GM21529 (cell line): Measurements from ENCODE around the gene MYO1B.

Experiments used
- ATAC-seq: cut with Tn5 transposase; IDR thresholded peaks from one replicate; pipeline ENCODE4 v1.9.1; 2021; ENCODE audit not compliant: unreplicated experiment

Gene MYO1B

GRCh38 chr2:191257934-191258333 is 12.7 kb downstream of the MYO1B start:
- no peak for ATAC-seq

GRCh38 chr2:191258996-191259395 is 13.8 kb downstream of the MYO1B start:
- ATAC-seq = no peak

- no peak for ATAC-seq
These were observed 17.2 kb downstream of the MYO1B start for GRCh38 chr2:191262436-191262835.

- ATAC-seq = no peak
These were observed 17.8 kb downstream of the MYO1B start for GRCh38 chr2:191263050-191263449.

DNA sequence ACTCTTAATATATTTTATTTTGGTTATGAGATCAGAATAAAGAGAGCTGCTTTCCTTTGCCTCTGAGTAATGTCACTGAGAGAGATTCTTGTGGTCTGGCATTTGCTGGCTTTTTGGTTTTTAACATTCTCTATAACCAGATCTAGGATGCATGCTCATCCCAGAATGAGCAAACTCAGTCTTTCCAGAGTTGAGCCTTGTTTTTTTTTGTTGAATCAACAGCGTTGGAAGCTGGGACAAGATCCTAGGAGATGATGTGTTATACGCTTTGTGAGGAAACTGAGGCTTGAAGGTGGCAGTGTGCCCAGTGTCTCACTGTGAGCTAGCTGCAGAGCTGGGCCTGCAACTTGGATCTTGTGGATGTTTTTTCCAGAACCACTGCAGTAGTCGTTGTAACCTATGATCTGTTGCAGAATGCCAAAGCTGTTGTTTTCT is 19.5 kb downstream of the MYO1B start:
- ATAC-seq = no peak

DNA sequence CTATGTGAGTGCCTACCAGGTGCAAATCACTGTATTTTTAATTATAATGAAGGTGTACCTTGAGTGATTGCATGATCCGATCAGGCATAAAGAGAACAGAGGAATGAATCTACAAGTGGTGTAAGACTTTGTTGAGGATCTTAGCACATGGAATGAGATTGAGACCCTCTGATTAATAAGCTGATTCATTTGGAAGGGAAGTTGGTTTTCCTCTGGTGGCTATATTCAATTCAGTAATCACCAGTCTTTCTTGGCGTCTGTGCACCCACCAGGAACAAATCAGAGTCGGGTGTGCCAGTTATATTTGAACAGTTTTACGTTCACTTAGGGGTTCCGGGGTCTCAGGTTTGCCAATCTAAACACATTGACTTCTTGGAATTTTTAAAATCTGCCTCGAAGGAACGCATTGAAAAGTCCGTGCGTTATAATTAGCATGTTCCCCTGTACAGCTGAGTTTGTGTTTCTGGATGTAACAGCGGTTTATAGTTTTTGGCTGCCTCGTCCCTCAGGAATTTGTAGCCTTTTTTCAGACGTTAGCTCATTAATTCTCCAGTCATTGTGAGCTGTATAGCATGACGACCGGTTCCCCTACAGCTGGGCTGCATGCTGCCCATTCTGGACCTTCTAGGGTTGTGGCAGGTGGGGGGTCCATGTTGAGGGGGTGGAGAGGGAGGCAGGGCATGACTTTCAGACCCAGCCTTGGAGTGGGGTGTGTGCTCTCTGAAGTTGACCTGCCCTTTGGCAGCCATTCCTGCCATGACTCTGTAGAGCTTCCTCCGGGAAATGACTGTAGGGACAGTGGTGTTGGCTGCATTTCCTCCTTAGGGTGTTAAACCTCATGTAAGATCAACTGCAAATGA is 20.3 kb downstream of the MYO1B start:
- no peak for ATAC-seq

DNA sequence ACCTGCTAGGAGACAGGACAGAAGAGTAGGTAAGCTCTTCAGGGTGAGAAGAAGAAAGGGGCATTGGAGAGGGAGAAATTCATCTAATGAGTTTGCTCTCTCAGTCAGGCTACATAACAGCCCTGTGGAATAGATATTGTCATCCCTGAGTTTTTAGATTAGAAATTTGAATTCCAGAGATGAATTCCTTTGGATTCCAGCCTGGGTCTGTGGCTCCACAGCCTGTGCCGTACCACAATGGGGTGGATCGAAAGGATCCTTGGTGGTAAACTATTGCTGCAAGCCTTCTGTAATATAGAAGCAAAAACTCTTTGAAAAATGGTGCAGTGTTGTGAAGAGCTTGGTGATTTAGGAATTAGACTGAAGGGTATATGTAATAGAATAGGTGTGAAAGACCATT is 21.0 kb downstream of the MYO1B start:
- ATAC-seq = no peak

DNA sequence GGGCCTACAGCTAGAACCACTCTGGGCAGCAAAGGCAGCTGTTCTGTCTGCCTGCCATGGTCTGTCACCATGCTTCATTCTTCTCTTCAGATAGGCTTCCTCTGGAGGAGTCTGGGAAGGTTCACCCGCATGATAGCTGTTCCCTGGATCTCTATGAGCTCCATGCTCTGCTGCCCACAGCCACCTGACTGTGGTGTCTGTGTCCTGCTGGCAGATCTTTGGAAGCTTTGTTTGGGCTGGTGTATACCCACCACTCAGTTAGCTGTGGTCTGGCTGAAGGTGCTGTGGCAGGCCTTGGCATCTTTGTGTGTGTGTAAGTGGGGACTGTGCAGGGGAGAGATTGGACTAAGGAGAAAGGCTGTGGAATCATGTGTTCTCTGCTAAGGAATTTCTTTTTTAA is 23.4 kb downstream of the MYO1B start:
- no peak for ATAC-seq

DNA sequence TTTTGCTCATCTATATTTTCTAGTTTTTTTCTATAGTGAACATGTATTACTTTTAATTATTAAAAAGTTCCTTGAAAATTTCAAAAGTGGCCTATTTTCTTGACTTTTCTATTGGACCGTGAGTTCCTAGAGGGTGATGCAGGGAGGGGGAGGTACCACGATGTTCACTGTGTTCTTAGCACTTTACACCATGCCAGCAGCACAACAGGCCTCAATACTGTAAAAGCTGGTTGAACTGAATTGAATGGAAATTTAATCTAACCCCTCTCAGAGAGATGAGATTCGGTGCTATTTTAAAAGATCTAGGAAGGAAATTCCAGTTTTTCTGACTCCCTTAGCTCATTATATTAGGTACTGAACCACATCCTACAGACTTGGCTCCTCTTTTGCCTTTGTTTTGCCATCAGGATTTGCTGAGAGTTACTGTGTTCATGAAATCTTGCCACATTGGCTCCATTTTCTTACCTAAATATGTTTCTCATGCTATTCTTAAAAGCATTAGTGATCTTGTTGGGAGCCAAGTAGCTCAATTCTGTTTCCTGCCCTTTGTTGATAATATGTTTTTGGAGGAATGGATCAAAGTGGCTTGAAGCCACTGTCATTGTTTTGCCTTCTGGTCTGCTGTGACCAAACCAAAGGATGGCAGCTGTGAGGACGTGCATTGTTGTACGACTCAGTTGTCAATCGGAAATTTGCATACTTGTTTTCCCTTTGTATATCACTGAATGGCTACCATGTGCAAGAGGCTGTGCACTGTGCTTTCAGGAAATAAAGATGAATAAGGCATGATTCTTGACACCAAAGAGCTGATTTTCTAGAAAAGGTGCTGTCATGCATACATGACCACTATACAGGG is 25.3 kb downstream of the MYO1B start:
- no peak for ATAC-seq

- ATAC-seq = no peak
These were observed 26.9 kb downstream of the MYO1B start for GRCh38 chr2:191272064-191272463.

DNA sequence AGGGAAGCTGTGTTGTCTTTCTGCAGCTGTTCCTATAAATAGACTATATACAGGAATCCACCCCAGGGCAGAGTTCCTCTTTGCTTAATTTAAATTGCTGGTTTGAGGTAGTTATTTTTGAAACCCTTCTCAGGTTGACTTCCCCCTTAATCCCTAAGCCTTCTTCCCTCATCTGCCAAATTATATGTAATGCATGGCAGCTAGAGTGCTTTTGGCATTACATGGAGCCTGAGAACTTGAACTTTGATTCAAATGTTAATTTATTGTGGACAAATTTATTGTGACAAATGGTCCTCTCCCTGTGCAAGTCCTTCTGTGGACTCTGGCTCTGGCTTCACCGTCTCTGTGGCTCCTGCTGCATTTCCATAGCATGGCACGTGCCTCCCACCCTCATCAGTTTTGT is 29.2 kb downstream of the MYO1B start:
- ATAC-seq = no peak

GRCh38 chr2:191276792-191277465 is 31.7 kb downstream of the MYO1B start:
- no peak for ATAC-seq

DNA sequence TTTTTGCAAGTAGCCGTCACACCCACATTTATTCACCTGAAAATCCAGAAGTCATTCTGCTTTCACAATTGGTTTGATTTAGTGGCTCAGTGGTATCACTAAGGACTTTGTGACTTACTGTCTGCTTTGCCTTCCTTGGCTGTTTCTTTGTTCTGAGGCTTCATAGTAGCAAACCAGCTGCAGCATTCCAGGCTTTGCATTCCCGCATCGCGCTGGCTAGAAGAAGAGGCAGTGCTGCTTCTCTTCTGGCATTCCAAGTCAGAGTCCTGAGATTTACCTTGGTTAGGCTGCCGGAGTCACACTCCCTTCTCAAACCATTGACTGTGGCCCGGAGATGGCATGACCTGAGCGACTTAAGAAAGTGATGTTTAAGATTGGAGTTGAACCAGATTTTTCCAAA is 35.1 kb downstream of the MYO1B start:
- no peak for ATAC-seq

DNA sequence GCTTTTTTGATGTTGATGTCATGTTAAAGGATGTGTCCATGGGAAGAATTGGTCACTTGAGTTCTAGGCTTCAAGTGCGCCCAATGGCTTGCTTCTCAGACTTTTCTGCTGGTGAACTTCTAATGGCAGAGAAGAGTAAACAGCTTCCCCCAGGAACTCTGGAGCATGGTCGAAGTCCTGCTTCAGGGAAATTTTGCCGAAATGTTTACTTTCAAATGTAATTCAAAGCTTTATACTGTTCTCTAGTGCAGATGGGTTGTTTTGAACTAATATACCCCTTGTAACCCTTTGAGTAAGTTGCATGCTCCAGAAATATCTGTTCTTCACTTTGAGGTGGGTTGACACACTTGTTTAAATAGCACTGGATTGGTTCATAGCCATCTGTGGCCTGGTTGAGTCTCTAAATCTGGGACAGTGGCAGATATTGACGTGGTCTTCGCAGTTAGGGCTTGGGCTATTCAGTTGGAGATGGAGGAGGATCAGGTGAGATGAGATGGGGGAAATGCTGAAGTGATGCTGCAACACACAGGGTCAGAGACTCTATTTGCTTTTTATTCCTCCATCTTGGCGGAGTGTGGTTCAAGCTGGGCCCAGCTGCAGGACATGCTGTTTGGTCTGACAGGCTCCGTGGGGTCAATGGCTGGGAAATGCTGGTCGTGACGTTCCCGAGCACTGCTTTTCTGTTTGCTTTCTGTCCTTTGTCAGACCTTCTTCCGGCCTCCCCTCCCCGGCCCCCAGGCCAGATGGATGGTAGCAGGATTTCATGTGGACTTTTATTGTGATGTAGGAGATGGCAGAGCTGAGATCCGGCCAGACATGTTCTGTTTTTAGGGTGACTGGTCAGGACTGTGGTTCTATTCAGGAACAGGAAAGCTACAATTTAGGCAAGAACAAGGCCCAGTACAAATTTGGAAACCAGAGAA is 35.9 kb downstream of the MYO1B start:
- ATAC-seq = no peak

GRCh38 chr2:191285252-191285651 is 40.0 kb downstream of the MYO1B start:
- ATAC-seq = no peak

DNA sequence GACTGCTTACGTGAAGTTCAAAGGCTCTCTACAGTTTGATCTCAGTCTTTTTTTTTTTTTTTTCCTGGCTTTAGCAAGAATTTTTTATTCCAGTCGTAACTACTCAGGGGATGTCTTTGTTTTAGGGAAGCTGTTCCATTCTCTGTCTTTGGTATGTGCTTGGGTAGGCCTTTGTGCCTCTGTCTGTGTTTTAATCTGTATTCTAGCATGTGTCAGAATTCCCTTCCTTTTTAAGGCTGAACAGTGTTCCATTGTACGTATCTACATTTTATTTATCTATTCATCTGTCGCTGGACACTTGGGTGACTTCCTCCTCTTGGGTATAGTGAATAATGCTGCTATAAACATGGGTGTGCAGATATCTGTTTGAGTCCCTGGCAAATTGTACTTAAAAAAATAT is 42.6 kb downstream of the MYO1B start:
- ATAC-seq = no peak

GRCh38 chr2:191289049-191289448 is 43.8 kb downstream of the MYO1B start:
- ATAC-seq = no peak

- ATAC-seq = no peak
These were observed 46.3 kb downstream of the MYO1B start for GRCh38 chr2:191291471-191291870.

- no peak for ATAC-seq
These were observed 47.7 kb downstream of the MYO1B start for GRCh38 chr2:191292869-191293268.

- no peak for ATAC-seq
These were observed 49.9 kb downstream of the MYO1B start for GRCh38 chr2:191295088-191295487.
